A204.1 (cell line): ENCODE data around the gene PRKACB.
"Not testable (repeated sequence)": the region's sequence is repeated elsewhere in the genome, so short reads cannot be mapped to it uniquely, and the experiment has no call there.

ENCODE experiments used
- FAIRE-seq: peaks from 2 replicates; lab custom pipeline; 2012; peaks lifted over from hg19 to GRCh38; lab: Jason Lieb, UNC

PRKACB gene

DNA sequence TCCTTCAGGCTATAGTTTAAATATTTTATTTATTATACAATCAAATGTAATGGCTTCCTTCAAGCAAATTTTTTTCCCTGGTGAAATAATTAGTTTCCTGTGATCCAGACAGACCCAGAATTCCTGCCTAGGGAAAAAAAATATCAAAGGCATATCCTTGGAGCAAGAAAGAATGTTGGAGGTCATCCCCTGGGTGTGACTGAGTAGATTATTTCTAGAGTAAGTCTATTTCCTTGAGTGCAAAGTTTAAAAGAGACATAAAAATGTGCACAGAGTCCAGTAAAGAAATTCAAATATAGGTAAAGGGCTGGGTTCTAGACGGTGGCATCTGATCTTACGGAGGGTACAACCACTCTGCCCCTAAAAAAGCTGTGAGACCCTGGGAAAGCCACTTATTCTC lies 125.2 kb downstream of the PRKACB start:
- FAIRE-seq: no peak

GRCh38 chr1:84271441-84272151 lies 127.5 kb downstream of the PRKACB start:
- no peak for FAIRE-seq

- FAIRE-seq: no peak
Measured at GRCh38 chr1:84272401-84272800, 128.3 kb downstream of the PRKACB start.

DNA sequence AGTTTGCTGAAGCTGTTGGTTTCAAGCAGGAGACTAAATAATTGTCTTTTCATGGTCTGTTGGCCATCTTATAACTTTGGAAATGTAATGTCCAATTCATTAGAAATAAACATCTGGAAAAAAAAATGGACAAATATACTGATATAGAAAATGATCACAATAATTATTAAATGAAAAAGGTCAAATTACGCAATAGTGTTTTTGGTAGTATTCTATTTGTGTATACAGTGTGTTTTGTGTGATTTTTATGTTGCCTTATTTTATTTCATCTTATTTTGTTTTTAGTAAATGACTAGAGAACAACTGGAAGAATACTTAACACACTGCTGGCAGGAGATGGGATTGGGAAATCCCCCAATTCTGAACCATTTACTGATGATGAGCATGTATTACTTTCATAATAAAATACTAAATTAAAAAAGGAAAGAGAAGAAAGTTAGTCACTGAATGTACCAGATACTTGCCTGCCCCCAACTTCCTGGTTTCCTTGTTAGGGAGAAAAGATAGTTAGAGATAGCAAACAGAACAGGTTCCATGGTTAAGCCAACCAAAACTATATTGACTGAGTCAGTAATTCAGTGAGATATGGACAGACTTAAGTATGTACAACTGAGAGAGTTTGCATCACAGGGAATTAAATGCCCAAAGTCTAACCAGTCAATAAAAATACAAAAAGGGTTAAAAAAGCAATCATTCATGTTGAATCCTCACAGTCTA lies 133.4 kb downstream of the PRKACB start:
- FAIRE-seq: peak; percentile 3

GRCh38 chr1:84278905-84279304 lies 134.8 kb downstream of the PRKACB start:
- no peak for FAIRE-seq

DNA sequence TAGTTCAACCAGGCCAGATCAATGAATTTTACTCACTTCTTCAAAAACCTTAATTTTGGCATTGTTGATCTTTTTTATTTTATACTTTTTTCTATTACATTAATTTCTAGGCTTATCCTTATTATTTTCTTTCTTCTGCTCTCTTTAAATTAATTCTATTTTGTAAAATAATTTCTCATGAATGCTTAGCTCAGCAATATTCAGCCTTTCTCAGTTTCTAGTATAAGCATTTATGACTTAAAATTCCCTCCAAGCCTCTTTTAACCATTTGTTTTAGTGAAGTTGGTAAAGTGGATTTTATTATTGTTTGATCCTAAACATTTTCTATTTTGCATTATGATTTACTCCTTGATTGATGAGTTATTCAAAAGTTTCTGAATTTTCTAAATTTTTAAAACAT lies 136.8 kb downstream of the PRKACB start:
- no peak for FAIRE-seq

DNA sequence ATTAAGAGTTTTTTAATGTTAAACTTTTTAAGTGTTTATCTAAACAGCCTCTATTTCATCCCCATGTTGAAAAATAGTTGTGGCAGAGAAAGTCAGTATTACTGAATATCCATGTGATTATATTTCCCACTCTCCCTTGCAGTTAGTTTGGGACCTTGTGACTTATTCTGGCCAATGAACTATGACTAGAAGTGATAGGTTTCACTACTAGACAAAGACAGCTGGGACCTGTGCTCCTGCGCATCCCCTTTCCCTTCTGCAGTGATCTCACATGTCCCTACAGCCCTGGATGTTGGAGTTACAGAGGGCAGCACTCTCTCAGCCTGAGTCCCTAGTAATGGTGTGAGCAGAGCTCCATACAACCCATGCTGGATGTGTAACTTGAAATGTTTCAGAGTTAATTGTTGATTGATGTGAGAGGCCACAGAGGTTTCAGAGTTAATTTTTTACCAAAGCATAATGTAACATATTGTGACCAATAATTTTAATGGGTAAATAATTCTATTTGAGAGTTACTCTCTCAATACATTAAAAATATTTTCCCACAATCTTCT lies 138.8 kb downstream of the PRKACB start:
- FAIRE-seq: no peak

DNA sequence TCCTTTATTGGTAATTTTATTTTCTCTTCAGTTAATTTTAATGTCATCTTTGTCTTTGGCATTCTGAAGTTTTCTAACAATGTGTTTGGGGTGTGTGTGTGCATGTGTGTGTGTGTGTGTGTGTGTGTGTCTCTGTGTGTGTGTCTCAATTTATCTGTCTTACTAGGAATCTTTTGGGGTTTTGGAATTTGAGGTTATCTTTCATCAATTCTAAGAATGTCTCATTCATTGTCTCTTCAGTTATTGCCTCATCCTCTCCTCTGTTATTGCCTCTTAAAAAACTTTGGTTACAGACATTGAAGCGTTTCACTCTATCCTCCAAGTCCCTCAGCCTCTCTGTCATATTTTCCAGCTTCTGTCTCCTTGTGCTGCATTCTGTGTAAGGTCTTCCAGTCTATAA lies 139.3 kb downstream of the PRKACB start:
- no peak for FAIRE-seq

DNA sequence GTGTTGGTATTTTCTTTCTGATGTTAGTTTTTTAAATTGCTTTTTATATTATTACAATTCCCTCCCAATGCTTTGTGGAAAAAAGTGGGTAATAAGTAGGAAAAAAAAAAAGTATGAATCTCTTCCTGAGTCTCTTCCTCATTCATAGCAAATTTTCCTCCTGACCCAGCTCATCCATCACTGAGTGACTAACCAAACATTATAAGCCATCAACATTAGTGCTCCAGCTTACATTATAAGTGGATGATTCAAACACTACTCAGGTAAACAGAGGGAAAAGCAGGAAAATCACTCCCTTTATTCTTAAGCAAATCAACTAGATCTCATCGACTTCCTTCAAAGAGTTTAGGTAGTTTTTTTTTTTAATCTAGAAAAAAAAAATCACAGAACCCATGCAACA lies 142.0 kb downstream of the PRKACB start:
- FAIRE-seq: no peak

DNA sequence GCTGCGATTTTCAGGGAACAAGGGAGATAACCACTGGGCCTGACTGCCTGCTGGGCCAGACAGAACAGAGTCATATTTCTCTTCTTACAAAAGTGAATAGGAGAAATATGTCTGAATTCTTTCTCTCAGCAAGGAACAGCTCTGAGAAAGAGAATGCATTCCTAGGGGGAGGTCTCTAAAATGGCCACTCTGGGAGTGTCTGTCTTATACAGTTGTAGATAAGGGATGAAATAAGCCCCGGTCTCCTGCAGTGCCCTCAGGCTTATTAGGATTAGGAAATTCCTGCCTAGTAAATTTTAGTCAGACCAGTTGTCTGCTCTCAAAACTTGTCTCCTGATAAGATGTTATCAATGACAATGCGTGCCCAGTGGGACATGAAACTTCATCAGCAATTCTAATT lies 143.3 kb downstream of the PRKACB start:
- FAIRE-seq: not testable (repeated sequence)
